GM19395 (cell line): ENCODE data around the gene SIAH3.

Experiments
- ATAC-seq: cut with Tn5 transposase; IDR thresholded peaks from one replicate; pipeline ENCODE4 v1.9.1; 2021; ENCODE audit warnings: mild to moderate bottlenecking, moderate library complexity; ENCODE audit not compliant: unreplicated experiment

The SIAH3 gene

GRCh38 chr13:45825387-45825650 is 26.2 kb downstream of the SIAH3 start:
- ATAC-seq: no peak

DNA sequence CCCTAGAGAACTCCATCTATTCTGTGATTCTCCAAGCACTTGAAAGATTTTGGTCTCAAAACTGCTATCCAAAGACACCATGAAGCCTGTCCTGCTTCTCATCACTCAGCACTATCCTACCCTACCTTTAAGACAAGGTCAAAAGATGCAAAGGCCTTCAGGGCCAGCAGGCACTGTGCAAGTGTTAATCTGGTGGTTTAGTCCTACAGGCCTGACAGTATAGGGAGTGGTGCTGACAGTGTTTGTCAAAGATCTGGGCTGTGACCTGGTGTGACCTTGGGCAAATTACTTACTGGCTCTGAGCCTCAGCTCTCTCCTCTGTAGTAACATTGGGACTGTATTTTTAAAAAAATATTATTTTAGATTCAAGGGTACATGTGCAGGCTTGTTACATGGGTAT is 28.0 kb downstream of the SIAH3 start:
- no peak for ATAC-seq

DNA sequence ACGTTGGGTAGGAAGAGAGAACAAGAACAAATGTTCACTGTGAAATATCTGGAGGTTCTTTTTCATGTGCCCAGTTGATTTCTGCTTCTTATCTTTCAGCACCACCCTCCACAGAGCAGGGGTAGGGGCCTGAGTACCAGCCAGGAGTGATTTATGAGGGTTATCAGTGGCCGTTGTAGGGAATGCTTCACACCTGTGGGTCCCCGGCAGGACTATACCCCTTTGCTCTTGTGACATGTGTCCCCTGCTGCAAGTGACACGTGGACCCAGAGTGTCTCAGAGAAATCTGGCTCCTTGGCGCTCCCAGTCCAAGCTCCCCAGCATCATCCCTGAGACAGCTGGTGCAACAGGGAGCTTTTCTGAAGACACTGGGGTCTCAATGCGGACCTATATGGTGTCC is 29.7 kb downstream of the SIAH3 start:
- ATAC-seq: no peak

- no peak for ATAC-seq
Measured at GRCh38 chr13:45820106-45820838, 31.3 kb downstream of the SIAH3 start.

DNA sequence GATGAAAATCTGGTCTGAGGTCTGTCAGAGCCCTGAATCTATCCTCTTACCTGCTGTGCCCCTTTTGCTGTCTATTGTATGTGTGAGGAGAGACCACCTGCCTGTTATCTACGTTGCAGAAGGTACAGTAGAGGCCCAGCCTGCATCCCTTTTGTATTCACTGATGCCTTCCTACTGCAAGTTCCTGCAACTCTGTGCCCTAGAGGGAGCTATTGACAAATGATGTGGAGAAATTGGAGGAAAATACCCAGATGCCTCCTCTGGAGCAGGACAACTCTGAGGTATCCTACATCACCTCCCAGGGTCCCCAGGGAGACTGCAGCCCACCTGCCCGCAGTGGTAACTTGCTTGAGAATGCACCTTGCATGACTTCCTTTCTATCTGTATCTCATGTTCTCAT is 33.7 kb downstream of the SIAH3 start:
- no peak for ATAC-seq

DNA sequence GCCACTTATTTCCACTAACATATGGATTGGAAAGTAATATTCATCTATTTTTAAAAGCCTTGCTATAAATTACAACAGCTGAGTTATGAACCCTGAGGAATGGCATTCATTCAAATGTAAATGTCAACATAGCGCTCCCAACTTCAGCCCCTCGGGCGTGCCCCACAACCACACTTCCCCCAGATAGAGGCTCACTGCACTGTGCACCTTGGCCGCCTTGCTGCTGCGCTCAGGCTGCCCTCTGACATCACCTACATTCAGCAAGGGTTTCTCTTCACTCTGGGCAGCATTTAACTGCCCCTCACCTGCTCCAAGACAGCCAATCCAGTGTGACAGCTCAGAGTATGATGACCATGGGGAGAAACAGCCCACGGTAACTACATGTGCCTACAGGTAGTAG is 35.1 kb downstream of the SIAH3 start:
- no peak for ATAC-seq

- ATAC-seq: no peak
Measured at GRCh38 chr13:45812695-45813372, 38.7 kb downstream of the SIAH3 start.

DNA sequence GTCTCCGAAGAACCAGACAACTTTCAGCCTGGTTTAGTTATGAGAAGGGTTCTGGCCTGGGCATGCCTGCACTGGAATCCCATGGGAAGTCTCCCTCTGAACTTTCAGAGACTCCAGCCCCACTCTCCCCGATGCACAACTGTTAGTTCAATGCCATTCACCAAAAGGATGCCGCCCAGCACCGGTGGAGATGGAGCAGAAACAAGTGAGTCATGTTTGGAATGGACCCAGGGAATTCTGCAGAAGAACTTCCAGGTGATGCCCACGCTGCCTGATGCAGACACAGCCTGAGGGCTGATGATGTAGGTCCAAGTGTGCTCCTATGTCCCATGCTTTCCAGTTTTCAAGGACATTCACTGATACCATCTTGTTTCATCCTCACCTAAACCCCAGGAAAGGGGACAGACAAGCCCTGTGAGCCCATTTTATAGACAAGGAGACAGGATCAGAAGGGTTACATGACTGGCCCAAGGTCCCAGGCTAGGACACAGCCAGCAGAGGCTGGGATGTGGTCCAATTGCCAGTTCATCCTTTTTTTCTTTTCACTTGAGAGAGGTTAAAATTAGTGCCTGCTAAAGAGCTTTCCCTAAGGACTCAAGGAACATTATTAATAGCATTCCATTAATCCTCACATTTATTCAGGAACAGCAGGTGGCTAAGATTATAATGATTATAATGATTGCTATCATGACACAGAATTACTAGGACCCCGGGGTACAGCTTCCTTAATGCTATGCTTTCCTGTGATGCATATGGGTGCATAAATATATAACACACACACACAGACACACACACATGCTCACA is 39.5 kb downstream of the SIAH3 start:
- ATAC-seq: no peak

GRCh38 chr13:45809801-45810394 is 41.7 kb downstream of the SIAH3 start:
- ATAC-seq: no peak

DNA sequence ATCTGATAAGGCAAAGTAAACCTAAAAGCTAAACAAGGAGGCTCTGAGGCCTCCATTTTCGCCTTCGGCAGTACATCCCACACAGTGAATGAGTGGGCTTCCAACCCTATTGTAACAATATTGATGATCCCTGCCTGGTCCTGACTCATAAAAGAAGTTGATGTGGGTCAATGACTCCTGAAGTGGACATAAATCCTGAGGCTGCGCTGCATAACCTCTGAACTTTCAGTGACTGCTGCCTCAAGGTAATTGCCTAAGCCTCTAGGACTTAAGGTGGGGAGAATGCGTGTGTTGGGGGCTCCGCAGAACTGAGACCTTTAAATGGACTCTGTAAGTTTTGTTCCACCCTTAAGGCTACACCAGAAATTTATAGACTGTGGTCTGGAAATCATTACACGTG is 42.6 kb downstream of the SIAH3 start:
- no peak for ATAC-seq

DNA sequence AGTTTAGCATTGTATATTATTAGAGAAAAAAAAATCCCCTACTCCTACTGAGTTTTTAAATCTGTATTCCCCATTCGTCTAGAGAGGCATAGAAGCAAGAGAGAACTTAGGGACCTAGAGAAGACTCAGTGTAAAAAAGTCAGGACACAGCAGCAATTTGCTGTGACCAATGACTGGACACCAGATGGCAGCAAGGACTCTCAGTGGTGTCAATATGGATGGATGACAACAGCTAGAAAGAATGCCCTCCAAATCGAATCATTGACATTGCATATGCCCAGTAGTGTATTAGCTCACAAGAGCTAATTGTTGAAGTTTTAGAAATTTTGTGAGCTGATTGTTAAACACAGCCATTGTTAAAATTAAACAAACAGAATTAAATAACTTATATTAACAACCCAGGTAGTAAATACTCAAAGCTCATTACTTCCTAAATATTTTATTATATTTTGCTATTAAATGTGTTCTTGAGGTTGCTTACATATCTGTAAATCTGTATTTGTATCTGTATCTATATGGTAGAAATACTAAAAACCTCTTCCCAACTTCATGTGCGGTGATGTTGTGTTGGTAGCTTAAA is 43.9 kb downstream of the SIAH3 start:
- ATAC-seq: no peak

GRCh38 chr13:45800485-45800884 is 51.1 kb downstream of the SIAH3 start:
- ATAC-seq: no peak

- no peak for ATAC-seq
Measured at GRCh38 chr13:45799451-45799850, 52.1 kb downstream of the SIAH3 start.

- ATAC-seq: no peak
Measured at GRCh38 chr13:45798851-45799250, 52.7 kb downstream of the SIAH3 start.

DNA sequence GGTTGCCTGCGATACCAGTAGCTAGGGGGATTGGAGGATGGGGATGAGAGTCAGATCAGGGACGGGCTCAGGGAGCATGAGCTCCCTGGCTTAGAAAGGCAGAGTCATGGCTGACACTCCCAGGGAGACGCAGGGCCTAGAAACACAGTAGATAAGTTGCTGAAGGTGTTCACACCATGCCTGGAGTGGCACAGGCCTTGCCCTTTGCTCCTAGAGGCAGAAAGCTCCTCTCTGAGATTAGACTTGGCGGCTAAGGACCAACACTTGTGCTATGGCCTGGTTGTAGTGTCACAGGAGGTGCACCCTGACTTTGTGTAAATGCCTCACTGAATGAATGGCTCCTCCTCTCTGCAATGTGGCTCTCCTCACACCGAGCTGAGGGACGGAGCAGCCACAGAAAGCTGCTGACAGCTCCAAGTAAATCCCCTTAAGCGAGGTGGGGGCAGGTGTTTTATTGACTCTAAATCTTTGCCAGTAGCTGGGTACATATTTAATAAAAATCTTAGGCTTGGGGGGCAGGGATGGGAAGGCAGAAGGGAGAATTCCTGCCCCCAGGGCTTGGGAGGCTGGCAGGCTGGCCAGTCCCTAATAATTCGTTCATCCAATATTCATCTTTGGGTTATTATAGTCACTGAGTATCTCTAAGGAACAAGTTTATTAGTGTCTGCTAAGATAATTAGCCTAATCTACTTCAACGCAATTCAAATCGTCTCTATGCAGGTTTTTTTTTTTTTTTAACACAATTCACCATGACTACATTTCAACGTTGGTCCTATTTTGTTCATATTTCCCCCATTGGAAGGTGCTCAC is 54.9 kb downstream of the SIAH3 start:
- ATAC-seq: no peak

- no peak for ATAC-seq
Measured at GRCh38 chr13:45792827-45793303, 58.7 kb downstream of the SIAH3 start.

DNA sequence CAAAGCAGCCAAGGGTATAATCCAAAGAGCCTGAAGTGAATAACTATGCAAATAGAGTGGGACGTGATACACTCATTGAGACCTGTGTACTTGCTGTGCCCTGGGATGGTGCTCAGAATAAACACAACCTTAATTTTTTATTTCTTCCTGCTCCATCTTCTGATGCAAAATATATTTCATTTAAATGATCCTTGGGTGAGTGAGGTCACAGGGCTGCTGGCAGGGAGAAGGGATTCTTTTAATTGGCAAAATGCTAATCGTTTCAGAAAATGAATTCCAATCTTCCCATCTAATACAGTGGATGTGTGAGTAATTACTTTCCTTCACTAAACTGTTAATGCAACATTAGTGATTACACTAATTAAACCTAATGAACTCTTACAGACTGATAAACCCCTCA is 63.5 kb downstream of the SIAH3 start:
- no peak for ATAC-seq

DNA sequence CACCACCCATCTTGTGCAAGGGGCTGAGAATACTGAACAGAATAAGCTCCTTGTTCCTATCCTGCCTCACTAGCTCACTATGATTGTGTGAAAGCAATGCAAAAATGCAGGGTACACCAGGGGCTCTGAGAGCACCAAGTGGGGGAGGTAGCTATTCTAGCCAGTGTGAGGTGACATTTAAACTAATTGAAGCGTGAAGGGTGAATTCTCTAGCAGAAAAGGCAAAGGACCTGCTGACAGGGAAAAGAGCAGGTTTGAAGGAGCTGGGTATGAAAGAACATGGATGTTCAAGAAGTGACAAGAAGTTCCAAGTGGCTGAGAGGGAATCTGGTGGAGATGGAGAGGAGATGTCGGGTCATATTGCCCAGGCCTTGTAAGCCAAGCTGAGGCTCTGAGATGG is 64.2 kb downstream of the SIAH3 start:
- no peak for ATAC-seq

GRCh38 chr13:45786293-45786920 is 65.1 kb downstream of the SIAH3 start:
- ATAC-seq: no peak
